HL-60 (cell line): ENCODE results near the gene SYNGR3.

Source experiments
- DNase-seq, 2 experiments: peaks; one replicate each; pipeline ENCODE4 v3.0.0-alpha.2; 2010 to 2020; ENCODE audit warnings: low read depth in 1 of 2, low spot score in 1 of 2
- H3K27ac ChIP-seq: fragments of 250-450 bp; sonication (Bioruptor Pico); replicated peaks from 2 replicates; pipeline ENCODE4 v1.5.1; 2020; ENCODE audit warnings: mild to moderate bottlenecking, moderate library complexity
- H3K27me3 ChIP-seq: fragments of 250-450 bp; sonication (Bioruptor Pico); 2 replicates; pipeline ENCODE4 v1.5.1; 2021; ENCODE audit warnings: mild to moderate bottlenecking, moderate library complexity; ENCODE audit not compliant: insufficient read depth, poor library complexity, severe bottlenecking
- H3K4me3 ChIP-seq: replicated peaks from 2 replicates; pipeline ENCODE4 v1.5.1; 2011; ENCODE audit warnings: mild to moderate bottlenecking, control low read depth, low read length; ENCODE audit not compliant: insufficient read depth
- GABPA ChIP-seq: IDR thresholded peaks from 2 replicates; pipeline ENCODE4 v1.6.1; 2012; ENCODE audit warnings: low read depth
- POLR2AphosphoS5 ChIP-seq: IDR thresholded peaks from 2 replicates; pipeline ENCODE4 v1.6.1; 2012; ENCODE audit warnings: low read depth
- SPI1 ChIP-seq: IDR thresholded peaks from 2 replicates; pipeline ENCODE4 v1.6.1; 2012; ENCODE audit warnings: low read depth, mild to moderate bottlenecking, borderline replicate concordance
- TF ChIP-seq, protein P1 (sequence below): IDR thresholded peaks from 2 replicates; pipeline ENCODE4 v1.6.1; 2012; ENCODE audit warnings: low read depth; ENCODE audit not compliant: insufficient replicate concordance
- TF ChIP-seq, protein P2 (sequence below): IDR thresholded peaks from one replicate; pipeline ENCODE4 v1.5.1; 2011; ENCODE audit warnings: low read length, control low read depth, inconsistent platforms; ENCODE audit not compliant: insufficient read depth

SYNGR3 gene

DNA sequence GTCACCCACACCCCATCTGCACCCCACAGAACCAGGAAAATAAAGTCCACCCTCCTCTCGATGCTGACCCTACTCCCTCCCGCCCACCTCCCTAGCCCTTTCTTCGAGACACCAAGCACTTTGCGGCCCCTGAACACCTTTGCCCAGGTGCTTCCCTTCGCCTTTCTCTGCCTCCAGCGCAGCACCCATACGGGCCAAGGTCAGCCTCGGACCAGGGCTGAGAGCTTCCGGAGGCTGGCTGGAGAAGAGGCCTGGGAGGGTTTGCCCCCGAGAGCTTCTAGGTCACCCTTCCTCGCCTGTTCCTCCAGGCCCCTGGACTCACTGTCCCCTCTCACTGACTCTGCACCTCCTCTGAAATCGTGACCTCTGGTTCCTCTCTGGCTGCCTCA is 34.3 kb downstream of the SYNGR3 start:
- Histone ChIP-seq H3K27ac (no peak overlapping the region), H3K27me3 (peaks cover 34% of the 10 kb centered on the region), H3K4me3 (no peak overlapping the region)
- DNase-seq, result no peak
- TF ChIP-seq, protein P1, sequence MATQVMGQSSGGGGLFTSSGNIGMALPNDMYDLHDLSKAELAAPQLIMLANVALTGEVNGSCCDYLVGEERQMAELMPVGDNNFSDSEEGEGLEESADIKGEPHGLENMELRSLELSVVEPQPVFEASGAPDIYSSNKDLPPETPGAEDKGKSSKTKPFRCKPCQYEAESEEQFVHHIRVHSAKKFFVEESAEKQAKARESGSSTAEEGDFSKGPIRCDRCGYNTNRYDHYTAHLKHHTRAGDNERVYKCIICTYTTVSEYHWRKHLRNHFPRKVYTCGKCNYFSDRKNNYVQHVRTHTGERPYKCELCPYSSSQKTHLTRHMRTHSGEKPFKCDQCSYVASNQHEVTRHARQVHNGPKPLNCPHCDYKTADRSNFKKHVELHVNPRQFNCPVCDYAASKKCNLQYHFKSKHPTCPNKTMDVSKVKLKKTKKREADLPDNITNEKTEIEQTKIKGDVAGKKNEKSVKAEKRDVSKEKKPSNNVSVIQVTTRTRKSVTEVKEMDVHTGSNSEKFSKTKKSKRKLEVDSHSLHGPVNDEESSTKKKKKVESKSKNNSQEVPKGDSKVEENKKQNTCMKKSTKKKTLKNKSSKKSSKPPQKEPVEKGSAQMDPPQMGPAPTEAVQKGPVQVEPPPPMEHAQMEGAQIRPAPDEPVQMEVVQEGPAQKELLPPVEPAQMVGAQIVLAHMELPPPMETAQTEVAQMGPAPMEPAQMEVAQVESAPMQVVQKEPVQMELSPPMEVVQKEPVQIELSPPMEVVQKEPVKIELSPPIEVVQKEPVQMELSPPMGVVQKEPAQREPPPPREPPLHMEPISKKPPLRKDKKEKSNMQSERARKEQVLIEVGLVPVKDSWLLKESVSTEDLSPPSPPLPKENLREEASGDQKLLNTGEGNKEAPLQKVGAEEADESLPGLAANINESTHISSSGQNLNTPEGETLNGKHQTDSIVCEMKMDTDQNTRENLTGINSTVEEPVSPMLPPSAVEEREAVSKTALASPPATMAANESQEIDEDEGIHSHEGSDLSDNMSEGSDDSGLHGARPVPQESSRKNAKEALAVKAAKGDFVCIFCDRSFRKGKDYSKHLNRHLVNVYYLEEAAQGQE, result no peak
- no peak for TF ChIP-seq SPI1
- TF ChIP-seq POLR2AphosphoS5, result no peak

GRCh38 chr16:2025251-2025650 is 35.5 kb downstream of the SYNGR3 start:
- Histone ChIP-seq H3K4me3 (no peak overlapping the region), H3K27ac (no peak overlapping the region), H3K27me3 (peaks cover 24% of the 10 kb centered on the region)
- DNase-seq, result no peak
- TF ChIP-seq GABPA (no peak), POLR2AphosphoS5 (no peak), SPI1 (no peak)

DNA sequence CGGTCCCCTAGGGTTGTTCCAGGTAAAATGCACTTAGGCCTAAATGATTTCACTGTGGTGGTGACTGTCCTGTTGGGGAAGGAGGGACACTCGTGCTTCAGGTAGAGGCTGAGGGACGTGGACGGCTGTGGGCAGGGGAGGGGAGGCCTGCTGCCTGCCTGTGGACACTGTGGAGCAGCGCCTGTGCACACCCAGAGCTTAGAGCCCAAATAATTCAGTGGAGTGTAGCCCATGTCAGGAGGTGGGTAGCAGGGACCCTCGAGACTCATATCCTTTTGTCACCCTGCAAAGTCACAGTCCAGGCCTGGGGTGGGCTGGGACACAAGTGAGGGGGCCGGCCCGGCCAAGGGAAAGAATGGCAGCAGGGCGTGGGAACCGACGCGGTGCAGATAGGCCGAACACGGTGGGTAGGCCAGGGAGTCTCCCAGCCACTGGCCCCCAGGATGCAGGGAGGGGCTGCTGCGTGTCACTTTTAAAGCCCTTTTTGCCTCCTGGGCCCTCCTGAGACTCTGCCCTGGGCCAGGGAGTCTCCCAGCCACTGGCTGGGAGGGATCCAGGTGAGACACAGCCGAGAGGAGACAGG is 36.2 kb downstream of the SYNGR3 start:
- Histone ChIP-seq H3K4me3 (no peak overlapping the region), H3K27ac (no peak overlapping the region), H3K27me3 (peaks cover 23% of the 10 kb centered on the region)
- no peak for TF ChIP-seq POLR2AphosphoS5
- TF ChIP-seq, protein P2, sequence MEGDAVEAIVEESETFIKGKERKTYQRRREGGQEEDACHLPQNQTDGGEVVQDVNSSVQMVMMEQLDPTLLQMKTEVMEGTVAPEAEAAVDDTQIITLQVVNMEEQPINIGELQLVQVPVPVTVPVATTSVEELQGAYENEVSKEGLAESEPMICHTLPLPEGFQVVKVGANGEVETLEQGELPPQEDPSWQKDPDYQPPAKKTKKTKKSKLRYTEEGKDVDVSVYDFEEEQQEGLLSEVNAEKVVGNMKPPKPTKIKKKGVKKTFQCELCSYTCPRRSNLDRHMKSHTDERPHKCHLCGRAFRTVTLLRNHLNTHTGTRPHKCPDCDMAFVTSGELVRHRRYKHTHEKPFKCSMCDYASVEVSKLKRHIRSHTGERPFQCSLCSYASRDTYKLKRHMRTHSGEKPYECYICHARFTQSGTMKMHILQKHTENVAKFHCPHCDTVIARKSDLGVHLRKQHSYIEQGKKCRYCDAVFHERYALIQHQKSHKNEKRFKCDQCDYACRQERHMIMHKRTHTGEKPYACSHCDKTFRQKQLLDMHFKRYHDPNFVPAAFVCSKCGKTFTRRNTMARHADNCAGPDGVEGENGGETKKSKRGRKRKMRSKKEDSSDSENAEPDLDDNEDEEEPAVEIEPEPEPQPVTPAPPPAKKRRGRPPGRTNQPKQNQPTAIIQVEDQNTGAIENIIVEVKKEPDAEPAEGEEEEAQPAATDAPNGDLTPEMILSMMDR, result no peak
- TF ChIP-seq GABPA, result no peak
- TF ChIP-seq, protein P1, result no peak
- TF ChIP-seq SPI1, result no peak
- no peak for DNase-seq

DNA sequence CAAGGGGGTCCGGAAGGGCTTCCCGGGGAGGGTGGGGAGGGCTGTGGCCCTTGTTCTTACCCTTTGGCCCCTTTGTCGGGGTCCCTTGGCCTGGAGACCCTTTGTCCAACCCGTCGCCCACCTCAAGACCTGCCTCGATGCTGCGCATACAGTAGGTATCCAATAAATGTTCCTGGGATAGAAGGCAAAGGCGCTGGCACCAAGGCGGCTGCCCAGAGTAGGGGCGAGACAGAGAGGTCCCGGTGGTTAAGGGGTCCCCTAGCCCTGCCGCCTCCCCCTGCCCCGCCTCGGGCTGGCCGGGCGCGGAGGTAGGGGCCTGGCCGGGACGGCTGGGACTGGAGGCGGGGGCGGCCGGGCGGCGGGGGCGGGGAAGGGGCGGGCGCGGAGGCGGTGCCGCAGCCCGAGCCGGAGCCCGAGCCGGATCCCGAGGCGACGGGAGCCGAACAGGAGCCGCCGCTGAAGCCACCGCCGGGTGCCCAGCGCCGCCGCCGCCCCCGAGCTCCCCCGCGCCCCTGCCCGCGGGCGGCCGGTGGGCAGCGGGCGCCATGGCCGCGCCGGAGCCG is 36.8 kb downstream of the SYNGR3 start, which contains the start of gene NHERF2:
Gene NHERF2, plus strand, starts transcription at position 442 of the 563 bp plus-strand sequence. Its CDS starts 104 bp downstream, at position 546.
- Histone ChIP-seq H3K27ac (no peak within 1 kb of the TSS), H3K4me3 (no peak within 1 kb of the TSS), H3K27me3 (peaks cover 22% of the 10 kb centered on the region)
- no peak for DNase-seq
- no peak for TF ChIP-seq GABPA
- TF ChIP-seq, protein P1, result no peak
- no peak for TF ChIP-seq POLR2AphosphoS5
- no peak for TF ChIP-seq SPI1
- TF ChIP-seq, protein P2, result no peak
